Measurements from ENCODE around the gene UBE2U. TPM values are rescaled to one million over a fixed set of nuclear protein-coding genes. Genes with fewer than 3 reads are reported as not detected.

Gene UBE2U
- total RNA-seq, 4 donors from 2014 or later, result not detected

DNA sequence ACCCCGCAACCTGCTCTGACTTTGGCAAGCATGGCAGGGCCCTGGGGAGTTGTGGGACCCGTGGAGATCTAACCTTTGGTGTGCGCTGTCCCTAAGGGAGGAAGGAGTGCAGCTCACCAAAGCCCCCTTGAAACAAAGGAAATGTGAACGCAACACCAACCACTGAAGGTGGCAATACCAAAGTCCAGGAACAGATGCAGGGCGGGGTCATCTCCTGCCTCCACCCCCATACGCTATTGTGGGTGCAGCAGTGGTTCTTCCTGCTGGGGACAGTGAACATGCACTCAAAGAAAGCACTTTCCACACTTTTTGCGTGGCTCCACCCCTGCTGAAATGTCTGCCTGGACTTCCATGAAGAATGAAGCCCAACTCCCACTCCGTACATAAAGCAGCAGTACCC lies 93.0 kb downstream of the UBE2U start:
- in situ Hi-C loops (cut with MboI; ENCODE audit: low sequenced_read_pairs in 4 of 4) (no loop called here), intact Hi-C loops (cut with DNase I; ENCODE audit: low total_unique reads) (no loop called here)
- ATAC-seq, result no peak
- no peaks in the 10 kb centered on the region for H3K36me3 ChIP-seq
- no peaks in the 10 kb centered on the region for H3K9me3 ChIP-seq
- no peaks in the 10 kb centered on the region for H3K4me1 ChIP-seq
- no peaks in the 10 kb centered on the region for H3K27me3 ChIP-seq
- H3K4me3 ChIP-seq, result no peak overlapping the region
- no peak overlapping the region for H3K27ac ChIP-seq
- no peak for TF ChIP-seq POLR2A (IDR thresholded peaks at IDR 0.05)
- TF ChIP-seq, protein P1, sequence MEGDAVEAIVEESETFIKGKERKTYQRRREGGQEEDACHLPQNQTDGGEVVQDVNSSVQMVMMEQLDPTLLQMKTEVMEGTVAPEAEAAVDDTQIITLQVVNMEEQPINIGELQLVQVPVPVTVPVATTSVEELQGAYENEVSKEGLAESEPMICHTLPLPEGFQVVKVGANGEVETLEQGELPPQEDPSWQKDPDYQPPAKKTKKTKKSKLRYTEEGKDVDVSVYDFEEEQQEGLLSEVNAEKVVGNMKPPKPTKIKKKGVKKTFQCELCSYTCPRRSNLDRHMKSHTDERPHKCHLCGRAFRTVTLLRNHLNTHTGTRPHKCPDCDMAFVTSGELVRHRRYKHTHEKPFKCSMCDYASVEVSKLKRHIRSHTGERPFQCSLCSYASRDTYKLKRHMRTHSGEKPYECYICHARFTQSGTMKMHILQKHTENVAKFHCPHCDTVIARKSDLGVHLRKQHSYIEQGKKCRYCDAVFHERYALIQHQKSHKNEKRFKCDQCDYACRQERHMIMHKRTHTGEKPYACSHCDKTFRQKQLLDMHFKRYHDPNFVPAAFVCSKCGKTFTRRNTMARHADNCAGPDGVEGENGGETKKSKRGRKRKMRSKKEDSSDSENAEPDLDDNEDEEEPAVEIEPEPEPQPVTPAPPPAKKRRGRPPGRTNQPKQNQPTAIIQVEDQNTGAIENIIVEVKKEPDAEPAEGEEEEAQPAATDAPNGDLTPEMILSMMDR (IDR thresholded peaks at IDR 0.05 in 4 of 5, conservative IDR thresholded peaks at IDR 0.05 in 1 of 5), result no peak
- no peak for DNase-seq

DNA sequence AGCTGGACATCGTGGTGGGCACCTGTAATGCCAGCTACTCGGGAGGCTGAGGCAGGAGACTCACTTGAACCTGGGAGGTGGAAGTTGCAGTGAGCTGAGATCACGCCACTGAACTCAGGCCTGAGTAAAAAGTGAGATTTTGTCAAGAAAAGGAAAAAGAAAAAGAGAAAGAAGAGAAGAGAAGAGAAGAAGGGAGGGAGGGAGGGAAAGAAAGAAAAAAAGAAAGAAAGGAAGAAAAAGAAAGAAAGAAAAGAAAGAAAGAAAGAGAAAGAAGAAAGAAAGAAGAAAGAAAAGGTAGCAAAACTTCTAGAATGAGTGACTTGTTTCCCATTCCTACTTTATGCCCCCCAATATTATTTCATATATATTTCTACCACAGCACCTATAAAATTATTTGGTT lies 98.8 kb downstream of the UBE2U start:
- intact Hi-C loops (cut with DNase I; ENCODE audit: low total_unique reads), result no loop called here
- no peak for DNase-seq
- TF ChIP-seq, protein P1 (IDR thresholded peaks at IDR 0.05 in 4 of 5, conservative IDR thresholded peaks at IDR 0.05 in 1 of 5), result no peak
- TF ChIP-seq POLR2A (IDR thresholded peaks at IDR 0.05), result no peak

DNA sequence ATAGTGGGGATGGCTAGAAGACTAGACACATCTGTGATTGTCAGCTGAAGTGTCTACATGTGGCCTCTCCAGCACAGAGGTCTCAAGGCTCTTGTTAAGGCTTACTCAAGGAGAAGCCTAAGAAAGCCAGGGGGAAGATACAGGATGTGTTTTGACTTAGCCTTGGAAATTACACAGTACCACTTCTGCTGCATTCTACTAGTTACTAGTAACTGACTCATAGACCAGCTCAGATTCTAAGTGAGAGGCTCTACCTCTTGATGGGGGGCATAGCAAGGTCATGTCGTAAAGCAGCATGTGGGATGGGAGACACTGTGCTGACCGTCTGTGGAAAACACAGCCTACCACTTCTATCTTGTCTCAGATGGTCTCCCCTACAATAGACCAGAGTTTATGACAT lies 99.5 kb downstream of the UBE2U start:
- no peak for ATAC-seq
- intact Hi-C loops (cut with DNase I; ENCODE audit: low total_unique reads), result no loop called here
- no peak for TF ChIP-seq POLR2A (IDR thresholded peaks at IDR 0.05)
- Histone ChIP-seq H3K36me3 (no peaks in the 10 kb centered on the region), H3K27ac (no peak overlapping the region), H3K4me3 (no peak overlapping the region), H3K9me3 (no peaks in the 10 kb centered on the region), H3K4me1 (no peaks in the 10 kb centered on the region), H3K27me3 (no peaks in the 10 kb centered on the region)
- DNase-seq, result no peak
- in situ Hi-C loops (cut with MboI; ENCODE audit: low sequenced_read_pairs in 4 of 4), result no loop called here

More for the DNA sequence above, 98.8 kb downstream of the UBE2U start:
- Histone ChIP-seq H3K4me3 (no peak overlapping the region), H3K9me3 (no peaks in the 10 kb centered on the region), H3K27me3 (no peaks in the 10 kb centered on the region), H3K36me3 (no peaks in the 10 kb centered on the region), H3K4me1 (no peaks in the 10 kb centered on the region), H3K27ac (no peak overlapping the region)
- in situ Hi-C loops (cut with MboI; ENCODE audit: low sequenced_read_pairs in 4 of 4), result no loop called here
- no peak for ATAC-seq

DNA sequence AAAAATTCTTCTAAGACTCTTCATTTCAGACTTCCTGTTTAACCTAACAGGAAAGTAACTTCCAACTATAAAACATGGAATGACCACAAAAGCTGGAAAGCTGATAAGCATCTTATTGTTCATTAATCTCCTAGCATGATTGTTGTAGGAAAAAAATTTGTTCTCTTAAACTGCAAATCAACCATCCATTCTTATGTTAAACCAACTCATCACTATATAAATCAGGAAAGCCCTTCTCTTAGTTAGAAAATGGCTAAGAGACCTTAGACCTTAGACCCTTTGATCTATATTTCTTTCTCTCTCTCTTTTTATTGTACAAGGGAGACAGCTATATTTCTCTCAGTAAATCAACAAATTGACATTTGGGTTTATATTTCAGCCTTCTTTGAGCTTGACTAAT lies 101.4 kb downstream of the UBE2U start:
- TF ChIP-seq, protein P1 (IDR thresholded peaks at IDR 0.05 in 4 of 5, conservative IDR thresholded peaks at IDR 0.05 in 1 of 5), result no peak
- TF ChIP-seq POLR2A (IDR thresholded peaks at IDR 0.05), result no peak
- Histone ChIP-seq H3K4me3 (no peak overlapping the region), H3K27me3 (no peaks in the 10 kb centered on the region), H3K36me3 (no peaks in the 10 kb centered on the region), H3K9me3 (no peaks in the 10 kb centered on the region), H3K27ac (no peak overlapping the region), H3K4me1 (no peaks in the 10 kb centered on the region)
- ATAC-seq, result no peak
- DNase-seq, result no peak
- intact Hi-C loops (cut with DNase I; ENCODE audit: low total_unique reads) (no loop called here), in situ Hi-C loops (cut with MboI; ENCODE audit: low sequenced_read_pairs in 4 of 4) (no loop called here)

DNA sequence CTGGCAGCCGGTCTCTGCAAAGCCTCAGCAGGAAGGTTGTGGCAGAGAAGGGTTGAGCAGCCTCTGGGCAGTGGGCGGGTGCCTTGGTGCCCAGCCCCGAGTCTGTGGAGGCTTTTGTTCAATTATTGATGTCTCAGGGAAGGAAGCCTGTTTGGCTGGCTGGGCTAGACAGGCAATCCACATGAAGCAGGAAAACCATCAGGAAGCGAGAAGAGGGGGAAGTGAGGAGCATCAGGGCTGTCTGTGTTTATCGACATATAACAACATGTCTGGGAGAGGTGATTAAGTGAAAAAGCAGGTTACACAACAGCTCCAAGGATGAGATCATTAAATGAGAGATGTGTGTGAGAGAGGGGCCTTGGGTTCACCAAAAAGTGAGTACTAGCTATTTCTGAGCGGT lies 105.4 kb downstream of the UBE2U start:
- intact Hi-C loops (cut with DNase I; ENCODE audit: low total_unique reads), result no loop called here
- Histone ChIP-seq H3K9me3 (no peaks in the 10 kb centered on the region), H3K4me3 (no peak overlapping the region), H3K36me3 (no peaks in the 10 kb centered on the region), H3K27ac (no peak overlapping the region), H3K4me1 (no peaks in the 10 kb centered on the region), H3K27me3 (no peaks in the 10 kb centered on the region)
- DNase-seq, result no peak
- ATAC-seq, result no peak
- no peak for TF ChIP-seq POLR2A (IDR thresholded peaks at IDR 0.05)
- TF ChIP-seq, protein P1 (IDR thresholded peaks at IDR 0.05 in 4 of 5, conservative IDR thresholded peaks at IDR 0.05 in 1 of 5), result no peak
- in situ Hi-C loops (cut with MboI; ENCODE audit: low sequenced_read_pairs in 4 of 4), result no loop called here
